Measurements from ENCODE around the gene ARHGEF25. TPM values are rescaled to one million over a fixed set of nuclear protein-coding genes. Genes with fewer than 3 reads are reported as not detected.

The ARHGEF25 gene
- total and polyA plus RNA-seq, 2 of the 13 experiments (the other 11 are each of a cell fraction or from before 2014, with no cell fraction given), result 11.5 to 12.5 TPM

DNA sequence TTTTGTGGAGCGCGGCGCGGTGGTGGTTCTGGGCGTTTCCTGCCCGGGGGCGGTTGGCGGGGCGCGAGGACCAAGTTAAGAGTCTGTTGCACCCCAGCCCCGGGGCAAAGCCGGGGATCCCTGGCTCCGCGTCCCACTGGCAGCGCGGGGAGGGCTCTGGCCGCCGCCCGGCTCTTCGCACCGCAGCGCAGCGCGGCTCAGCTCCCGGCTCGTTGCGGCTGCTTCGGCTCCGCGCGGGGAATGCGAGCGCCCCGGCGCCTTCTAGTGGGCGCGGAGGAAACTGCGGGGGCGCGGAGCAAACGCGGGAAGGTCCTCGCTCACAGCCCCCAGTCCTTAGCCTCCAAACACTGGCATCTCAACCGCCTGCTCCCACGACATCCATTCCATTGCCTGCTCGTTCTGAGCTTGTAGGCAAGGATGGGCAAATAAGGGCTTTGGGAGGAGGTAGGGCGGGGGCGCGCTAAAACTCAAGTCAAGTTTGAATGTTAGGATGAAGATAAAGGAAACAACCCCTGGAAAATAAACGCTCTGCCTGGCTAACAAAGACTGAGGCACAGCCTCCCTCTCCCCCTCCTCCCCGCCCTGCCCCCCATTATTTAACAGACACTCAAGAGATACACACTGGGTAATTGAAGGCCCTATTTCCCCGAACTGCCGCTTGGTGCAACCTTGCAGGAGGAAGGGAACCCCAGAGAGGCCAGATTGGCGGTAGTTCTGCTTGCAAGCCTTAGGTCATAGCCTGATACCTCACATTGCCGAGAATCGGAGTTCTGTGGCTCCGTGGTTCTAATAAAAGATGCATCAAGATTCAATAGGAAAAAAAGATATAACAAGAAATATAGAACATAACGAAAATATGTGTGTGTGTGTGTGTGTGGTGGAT is 22.0 kb downstream of the ARHGEF25 start, which contains the start of gene B4GALNT1 (continued):
- no peak for TF ChIP-seq ATF5 (CRISPR knock-in tag; IDR thresholded peaks at IDR 0.05; ENCODE audit: low read depth)
- no peak for TF ChIP-seq ZNF615 (CRISPR knock-in tag; IDR thresholded peaks at IDR 0.05; ENCODE audit: borderline replicate concordance)
- TF ChIP-seq ZHX1 (CRISPR knock-in tag; IDR thresholded peaks at IDR 0.05; ENCODE audit: low read depth), result no peak
- TF ChIP-seq CREB3 (CRISPR knock-in tag; IDR thresholded peaks at IDR 0.05), result no peak
- TF ChIP-seq, protein P1, sequence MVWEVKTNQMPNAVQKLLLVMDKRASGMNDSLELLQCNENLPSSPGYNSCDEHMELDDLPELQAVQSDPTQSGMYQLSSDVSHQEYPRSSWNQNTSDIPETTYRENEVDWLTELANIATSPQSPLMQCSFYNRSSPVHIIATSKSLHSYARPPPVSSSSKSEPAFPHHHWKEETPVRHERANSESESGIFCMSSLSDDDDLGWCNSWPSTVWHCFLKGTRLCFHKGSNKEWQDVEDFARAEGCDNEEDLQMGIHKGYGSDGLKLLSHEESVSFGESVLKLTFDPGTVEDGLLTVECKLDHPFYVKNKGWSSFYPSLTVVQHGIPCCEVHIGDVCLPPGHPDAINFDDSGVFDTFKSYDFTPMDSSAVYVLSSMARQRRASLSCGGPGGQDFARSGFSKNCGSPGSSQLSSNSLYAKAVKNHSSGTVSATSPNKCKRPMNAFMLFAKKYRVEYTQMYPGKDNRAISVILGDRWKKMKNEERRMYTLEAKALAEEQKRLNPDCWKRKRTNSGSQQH (CRISPR knock-in tag; IDR thresholded peaks at IDR 0.05; ENCODE audit: low read depth), result no peak
- TF ChIP-seq NFIC (IDR thresholded peaks at IDR 0.05; ENCODE audit: low read length), result no peak
- TF ChIP-seq HCFC1 (IDR thresholded peaks at IDR 0.05; ENCODE audit: low read depth, low read length), result no peak
- TF ChIP-seq RBAK (CRISPR knock-in tag; IDR thresholded peaks at IDR 0.05), result no peak
- TF ChIP-seq HNF4A (CRISPR knock-in tag; IDR thresholded peaks at IDR 0.05), result no peak
- TF ChIP-seq ZBTB7B (CRISPR knock-in tag; IDR thresholded peaks at IDR 0.05), result 0 out of 2 replicates have a peak, but pooled peaks have one; percentile 54
- no peak for TF ChIP-seq TAF15 (IDR thresholded peaks at IDR 0.05; ENCODE audit: low read depth, low read length, poor library complexity, severe bottlenecking)
- no peak for TF ChIP-seq PCBP1 (IDR thresholded peaks at IDR 0.05; ENCODE audit: borderline replicate concordance, low read depth, low read length)
- TF ChIP-seq ZNF207 (IDR thresholded peaks at IDR 0.05; ENCODE audit: borderline replicate concordance), result no peak
- no peak for TF ChIP-seq ZNF713 (CRISPR knock-in tag; IDR thresholded peaks at IDR 0.05)
- TF ChIP-seq, protein P2, sequence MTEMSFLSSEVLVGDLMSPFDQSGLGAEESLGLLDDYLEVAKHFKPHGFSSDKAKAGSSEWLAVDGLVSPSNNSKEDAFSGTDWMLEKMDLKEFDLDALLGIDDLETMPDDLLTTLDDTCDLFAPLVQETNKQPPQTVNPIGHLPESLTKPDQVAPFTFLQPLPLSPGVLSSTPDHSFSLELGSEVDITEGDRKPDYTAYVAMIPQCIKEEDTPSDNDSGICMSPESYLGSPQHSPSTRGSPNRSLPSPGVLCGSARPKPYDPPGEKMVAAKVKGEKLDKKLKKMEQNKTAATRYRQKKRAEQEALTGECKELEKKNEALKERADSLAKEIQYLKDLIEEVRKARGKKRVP (CRISPR knock-in tag; IDR thresholded peaks at IDR 0.05), result no peak
- no peak for TF ChIP-seq ZNF44 (CRISPR knock-in tag; IDR thresholded peaks at IDR 0.05)
- TF ChIP-seq, protein P3, sequence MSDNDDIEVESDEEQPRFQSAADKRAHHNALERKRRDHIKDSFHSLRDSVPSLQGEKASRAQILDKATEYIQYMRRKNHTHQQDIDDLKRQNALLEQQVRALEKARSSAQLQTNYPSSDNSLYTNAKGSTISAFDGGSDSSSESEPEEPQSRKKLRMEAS (IDR thresholded peaks at IDR 0.05), result peak; percentile 88
- no peak for TF ChIP-seq ZNF781 (CRISPR knock-in tag; IDR thresholded peaks at IDR 0.05; ENCODE audit: borderline replicate concordance, not compliant biosample characterization)
- TF ChIP-seq GATAD2A (CRISPR knock-in tag; IDR thresholded peaks at IDR 0.05), result 0 out of 2 replicates have a peak, but pooled peaks have one; percentile 21
- no peak for TF ChIP-seq ZNF740 (CRISPR knock-in tag; IDR thresholded peaks at IDR 0.05)
- TF ChIP-seq ZFP62 (CRISPR knock-in tag; IDR thresholded peaks at IDR 0.05), result no peak
